ENCODE results near the gene GPR156.
A peak's percentile ranks its signal among the peaks of the same experiment; 100 is the strongest.
"Not testable (repeated sequence)": the region's sequence is repeated elsewhere in the genome, so short reads cannot be mapped to it uniquely, and the experiment has no call there.

GPR156 gene

DNA sequence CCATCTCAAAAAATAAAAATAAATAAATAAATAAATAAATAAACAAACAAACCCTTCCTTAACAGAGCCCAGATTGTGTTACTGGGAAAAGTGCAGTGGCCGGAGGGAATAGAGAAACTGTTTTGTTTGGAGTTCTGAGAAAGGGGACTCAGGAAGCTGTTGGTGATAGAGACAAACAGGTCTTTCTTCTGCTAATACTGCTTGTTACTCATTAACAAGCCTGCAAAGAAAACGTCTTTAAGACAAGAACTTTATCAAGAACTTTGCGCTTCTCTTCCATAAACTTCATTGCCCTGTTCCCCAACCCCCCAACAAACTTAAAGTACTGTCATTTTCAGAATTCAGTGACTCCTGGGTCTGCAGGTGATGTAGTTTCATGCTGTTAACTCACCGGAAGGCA, 122.0 kb downstream of the GPR156 start:
- DNase-seq (ENCODE audit: low read depth in 2 of 2, low spot score in 1 of 2), result no peak

DNA sequence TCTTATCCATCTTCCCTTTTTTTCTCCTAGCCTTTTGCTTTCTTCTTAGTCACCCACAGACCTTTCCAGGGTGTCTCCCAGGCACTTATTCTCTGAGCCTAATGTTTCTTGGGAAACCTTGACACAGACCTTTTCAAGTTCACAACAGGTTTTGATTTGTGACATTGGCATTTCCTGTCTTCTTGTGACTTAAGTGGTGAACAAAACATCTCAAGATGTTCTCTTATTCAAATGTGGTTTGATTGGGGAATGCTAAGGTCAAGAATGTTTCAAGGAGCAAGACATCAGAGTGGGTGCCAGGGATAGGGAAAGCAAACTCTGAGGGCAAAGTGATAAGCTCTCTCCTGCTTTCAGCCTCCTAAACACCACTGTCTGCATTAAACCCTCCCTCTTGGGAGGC, 122.6 kb downstream of the GPR156 start:
- DNase-seq (ENCODE audit: low read depth in 2 of 2, low spot score in 1 of 2), result no peak

DNA sequence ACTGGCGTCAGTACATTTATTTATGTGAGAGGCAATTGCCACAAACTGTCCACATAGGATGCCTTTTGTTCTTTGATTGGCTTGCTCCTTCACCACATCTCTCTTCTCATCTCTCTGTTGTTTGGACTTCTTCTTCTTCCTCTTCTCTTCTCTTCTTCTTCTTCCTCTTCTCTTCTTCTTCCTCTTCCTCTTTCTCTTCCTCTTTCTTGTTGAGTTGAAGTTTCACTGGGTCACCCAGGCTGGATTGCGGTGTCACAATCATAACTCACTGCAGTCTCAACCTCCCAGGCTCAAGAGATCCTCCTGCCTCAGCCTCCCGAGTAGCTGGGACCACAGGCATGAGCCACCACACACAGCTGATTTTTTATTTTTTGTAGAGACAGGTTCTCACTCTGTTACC, 123.1 kb downstream of the GPR156 start:
- DNase-seq (ENCODE audit: low read depth in 2 of 2, low spot score in 1 of 2), result no peak

DNA sequence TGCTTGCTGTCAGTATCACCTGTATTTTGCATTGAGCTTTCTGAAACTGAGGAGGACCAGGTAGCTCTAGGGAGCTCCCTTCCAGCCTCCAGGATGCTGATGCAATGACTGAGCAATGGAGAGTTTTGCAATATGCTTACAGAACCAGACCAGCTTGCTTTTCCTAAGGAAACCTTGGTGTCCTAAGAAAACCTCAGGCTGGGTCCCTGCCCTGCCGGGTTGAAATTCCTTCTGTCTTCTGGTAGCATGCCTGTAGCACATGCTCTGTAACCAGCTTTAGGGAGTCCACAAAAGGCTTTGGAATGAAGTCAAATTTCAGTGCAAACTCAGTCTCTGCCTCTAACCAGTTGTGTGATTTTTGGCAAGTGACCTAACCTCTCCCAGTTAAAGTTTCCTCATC, 125.0 kb downstream of the GPR156 start:
- DNase-seq (ENCODE audit: low read depth in 2 of 2, low spot score in 1 of 2), result no peak

DNA sequence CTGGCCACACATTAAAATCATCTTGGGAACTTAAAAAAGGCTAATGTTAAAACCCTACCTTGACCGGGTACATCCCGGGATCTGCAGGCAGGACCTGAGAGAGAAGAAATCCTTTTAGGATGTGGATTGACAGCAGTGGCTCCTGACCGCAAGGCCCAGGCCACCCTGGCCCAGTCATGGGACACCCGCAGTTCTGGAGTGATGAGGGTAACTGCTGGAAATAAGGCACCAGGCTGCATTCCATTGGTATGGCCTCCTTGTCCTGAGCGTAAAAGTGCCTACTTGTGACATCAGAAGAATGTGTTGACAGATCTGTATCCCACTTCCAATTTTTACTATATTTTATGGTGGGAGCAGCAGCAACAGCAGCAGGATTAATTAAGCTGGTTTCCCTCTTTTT, 127.3 kb downstream of the GPR156 start:
- DNase-seq (ENCODE audit: low read depth in 2 of 2, low spot score in 1 of 2), result no peak

DNA sequence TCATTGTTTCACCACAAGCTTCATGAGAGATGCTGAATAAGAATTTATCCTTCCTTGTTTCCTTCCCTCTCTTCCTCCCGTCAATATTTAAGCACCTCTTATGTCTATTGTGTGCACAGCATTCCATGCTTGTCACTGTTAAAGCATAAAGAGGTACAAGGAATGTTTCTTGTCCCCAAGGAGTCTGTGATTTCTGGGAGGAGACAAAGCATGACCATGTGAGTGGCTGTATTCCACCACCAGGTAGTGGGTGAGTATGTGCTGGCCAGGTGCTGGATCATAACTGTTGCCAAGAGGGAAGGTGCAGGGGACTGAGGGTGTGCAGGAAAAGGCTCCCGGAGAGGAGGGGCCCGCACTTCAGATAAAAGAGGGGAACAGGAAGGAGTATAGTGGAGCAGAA, 127.9 kb downstream of the GPR156 start:
- DNase-seq (ENCODE audit: low read depth in 2 of 2, low spot score in 1 of 2), result no peak

DNA sequence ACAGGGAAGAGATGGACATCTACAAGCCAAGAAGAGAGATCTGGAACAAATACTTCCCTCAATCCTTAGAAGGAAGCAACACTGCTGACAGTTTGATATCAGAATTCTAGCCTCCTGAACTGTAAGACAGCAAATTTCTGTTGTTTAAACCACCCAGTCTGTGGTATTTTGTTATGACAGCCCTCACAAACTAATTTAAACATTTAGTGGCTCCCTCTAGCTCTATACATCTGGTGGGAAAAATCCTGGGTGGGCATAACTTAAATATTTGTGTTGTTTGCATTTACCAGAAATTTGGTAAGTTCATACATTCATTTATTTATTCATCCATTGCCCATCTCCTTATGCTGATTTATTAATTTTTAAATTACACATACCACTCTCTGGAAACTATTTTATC, 128.3 kb downstream of the GPR156 start:
- DNase-seq (ENCODE audit: low read depth in 2 of 2, low spot score in 1 of 2), result no peak

DNA sequence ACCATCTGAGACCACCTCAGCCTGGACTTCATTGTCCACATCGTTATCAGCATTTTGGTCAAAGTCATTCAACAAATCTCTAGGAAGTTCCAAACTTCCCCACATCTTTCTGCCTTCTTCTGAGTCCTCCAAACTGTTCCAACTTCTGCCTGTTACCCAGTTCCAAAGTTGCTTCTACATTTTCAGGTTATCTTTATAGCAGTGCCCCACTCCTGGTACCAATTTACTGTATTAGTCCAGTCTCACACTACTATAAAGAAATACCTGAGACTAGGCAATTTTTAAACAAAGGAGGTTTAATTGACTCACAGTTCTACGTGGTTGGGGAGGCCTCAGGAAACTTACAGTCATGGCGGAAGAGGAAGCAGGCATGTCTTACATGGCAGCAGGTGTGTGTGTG, 129.3 kb downstream of the GPR156 start:
- not testable (repeated sequence) for DNase-seq (ENCODE audit: low read depth in 2 of 2, low spot score in 1 of 2)

DNA sequence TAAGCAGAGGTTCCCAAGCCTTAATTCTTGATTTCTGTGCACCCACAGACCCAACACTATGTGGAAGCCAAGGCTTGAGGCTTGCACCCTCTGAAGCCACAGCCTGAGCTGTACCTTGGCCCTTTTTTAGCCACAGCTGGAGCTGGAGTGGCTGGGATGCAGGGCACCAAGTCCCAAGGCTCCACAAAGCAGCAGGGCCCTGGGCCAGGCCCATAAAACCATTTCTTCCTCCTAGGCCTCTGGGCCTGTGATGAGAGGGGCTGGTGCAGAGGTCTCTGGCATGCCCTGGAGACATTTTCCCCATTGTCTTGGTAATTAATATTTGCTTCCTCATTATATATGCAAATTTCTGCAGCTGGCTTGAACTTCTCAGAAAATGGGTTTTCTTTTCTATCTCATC, 129.9 kb downstream of the GPR156 start:
- DNase-seq (ENCODE audit: low read depth in 2 of 2, low spot score in 1 of 2), result no peak

DNA sequence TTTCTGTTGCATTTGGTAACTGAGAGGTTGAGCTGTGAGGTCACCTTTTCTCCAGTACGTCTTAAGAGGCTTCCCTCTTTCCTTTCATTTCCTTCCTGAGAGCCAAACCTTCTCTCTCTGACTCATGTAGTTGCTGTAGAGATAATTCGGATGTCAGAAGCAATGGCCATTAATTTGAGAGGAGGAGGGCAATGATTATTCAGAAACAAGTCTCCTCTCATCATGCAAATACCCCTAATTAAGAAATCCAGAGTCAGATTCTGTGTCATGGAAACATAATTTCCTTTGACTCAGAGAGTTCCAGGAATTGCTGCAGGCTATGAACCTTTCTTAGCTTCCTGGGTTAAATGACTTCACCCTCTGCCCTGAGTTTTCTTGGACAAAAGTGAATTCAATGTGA, 131.7 kb downstream of the GPR156 start:
- no peak for DNase-seq (ENCODE audit: low read depth in 2 of 2, low spot score in 1 of 2)

DNA sequence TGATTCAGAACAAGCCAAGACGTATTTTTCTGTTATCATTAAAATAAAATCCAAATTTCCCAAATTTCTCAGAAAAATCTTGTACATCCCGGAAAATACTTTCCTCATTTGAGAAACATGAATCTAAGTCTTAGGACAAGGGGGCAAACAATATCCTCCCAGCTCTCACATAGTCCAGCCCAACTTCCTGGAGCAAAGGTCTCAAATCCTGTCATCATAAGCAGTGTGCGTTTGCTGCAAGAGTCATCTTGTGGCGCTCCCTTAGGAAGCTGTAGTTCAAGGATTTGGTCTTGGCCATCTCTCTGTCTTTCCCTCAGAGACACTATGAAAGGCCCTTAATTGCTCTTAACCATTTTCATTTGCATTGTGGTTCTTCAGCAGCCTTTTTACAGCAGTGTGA, 133.2 kb downstream of the GPR156 start:
- DNase-seq (ENCODE audit: low read depth in 2 of 2, low spot score in 1 of 2), result no peak

DNA sequence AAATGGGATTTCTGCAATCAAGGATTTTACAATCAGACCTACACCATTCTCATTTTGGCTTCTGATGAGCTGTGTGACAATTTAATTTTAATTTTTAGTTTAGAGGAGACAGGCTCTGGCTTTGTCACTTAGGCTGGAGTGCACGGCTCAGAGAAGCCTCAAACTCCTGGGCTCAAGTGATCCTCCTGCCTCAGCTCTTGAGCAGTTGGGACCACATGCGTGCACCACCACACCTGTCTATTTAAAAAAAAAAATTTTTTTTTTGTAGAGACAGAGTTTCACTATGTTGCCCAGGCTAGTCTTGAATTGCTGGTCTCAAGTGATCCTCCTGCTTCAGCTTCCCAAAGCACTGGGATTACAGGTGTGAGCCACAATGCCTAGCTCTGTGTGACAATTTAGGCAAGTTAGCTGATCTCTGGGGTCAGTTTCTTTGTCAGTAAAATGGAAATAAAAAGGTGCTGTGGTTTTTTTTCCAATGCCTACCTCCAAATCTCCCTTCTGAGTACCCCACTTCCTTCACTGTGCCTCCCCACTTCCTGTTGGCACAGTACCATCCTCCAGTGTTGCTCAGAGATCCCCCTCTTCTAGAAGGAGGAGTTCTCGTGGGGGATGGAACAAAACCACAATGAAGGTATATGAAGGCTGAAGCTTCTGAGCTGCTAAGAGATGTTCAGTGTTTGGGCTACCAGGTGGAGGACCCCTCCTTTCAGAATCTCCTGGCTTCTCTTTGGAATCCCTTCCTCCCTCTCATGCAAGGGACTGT, 136.7 kb downstream of the GPR156 start:
- no peak for DNase-seq (ENCODE audit: low read depth in 2 of 2, low spot score in 1 of 2)

DNA sequence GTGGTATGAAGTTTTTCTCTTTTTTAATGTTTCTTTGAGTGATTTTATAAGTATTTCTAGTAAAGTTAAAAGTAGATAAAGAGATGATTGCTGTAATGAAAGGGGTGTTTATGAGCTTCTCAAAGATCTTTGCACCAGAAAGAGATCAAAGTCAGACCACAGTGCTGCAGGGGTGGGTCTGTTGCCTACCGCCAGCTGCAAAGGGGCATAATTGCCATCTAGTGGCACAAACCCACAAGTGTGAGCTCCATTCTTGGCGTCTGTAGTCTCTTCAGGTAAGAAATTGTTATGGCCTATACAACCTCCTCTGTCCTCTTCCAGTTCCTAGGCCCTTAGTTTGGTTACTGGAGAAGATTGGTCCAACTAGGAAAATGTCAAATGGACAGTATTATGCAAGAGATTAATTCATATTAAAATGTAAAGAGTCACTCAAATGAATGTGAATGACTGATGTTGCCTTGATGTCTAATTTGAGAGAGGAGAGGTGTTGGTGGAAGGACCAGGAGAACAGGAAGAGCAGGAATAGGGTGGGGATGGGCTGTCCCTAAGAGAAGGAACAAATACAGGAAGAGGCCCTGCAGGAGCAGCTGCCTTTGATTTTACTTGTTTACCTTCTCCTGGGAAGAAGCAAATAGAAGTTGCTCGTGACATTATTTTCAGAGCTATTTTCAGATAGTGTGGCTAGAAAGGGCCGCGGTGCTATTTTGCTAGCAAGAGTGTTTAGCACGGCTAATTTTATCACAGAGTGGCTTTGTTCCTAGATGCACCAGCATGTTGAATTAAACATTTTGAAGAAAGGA, 137.8 kb downstream of the GPR156 start:
- DNase-seq (ENCODE audit: low read depth in 2 of 2, low spot score in 1 of 2), result peak; percentile 5 to 13

DNA sequence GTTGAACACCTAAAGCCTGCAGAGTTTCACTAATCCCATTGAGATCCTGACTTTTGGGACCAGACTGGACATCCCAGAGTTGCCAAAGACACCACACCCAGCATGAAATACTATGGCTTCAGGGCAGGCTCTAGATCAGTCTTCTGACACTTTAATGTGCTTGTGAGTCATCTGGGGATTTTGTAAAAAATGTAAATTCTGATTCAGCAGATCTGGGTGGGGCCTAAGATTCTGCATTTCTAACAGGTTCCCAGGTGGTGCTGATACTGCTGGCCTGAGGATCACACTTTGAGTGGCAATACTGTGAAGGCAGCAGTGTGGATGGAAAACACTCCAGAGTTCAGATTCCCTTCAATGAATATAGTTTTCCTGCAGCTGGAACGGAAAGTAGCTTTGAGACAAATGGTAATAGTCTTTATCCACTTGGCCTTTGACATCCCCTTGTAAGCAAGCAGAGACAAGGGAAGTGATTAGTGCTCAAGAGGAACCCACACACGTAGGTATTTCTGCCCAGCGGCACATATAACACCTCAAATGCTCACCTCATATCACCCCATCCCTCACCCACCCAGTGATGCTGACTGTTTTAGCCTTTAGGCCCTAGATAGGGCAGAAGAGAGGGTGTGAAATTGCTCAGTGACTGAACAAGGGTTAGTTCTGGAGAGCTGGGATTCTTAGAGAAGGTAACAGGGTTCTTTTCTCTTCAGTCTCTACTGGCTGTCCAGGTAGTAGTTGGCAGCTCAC, 139.3 kb downstream of the GPR156 start:
- no peak for DNase-seq (ENCODE audit: low read depth in 2 of 2, low spot score in 1 of 2)

DNA sequence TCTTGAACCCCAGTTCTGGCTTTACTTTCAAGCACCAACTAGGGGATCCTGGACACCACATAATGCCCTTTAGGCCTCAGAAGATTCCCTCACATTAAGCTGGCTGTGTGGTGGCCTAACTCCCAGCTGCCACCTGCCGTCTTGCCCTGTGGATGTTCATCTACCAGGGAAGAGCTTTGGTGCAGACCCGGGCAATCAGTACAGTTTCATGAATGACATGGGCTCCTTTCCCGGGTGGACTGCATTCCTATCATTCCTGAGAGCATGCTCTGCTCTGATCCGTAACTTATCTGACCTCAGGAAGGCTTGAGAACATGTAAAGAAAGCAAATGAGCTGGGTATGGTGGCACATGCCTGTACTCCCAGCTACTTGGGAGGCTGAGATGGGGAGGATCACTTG, 140.8 kb downstream of the GPR156 start:
- DNase-seq (ENCODE audit: low read depth in 2 of 2, low spot score in 1 of 2), result no peak

DNA sequence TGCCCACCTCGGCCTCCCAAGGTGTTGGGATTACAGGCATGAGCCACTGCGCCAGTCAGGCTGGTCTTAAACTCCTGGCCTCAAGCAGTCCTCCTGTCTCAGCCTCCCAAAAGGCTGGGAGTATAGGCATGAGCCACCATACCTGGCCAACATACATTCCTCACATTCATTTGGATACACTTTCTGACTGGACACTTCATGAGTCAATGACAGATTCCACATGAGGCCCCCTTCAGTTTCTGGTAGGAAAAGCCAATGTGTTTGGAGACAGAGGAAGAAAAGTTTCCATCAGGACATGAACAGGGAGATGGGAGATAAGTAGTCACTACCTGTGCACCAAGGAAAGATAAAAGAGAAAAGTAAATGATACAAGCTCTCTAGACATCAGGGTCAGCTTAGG, 141.3 kb downstream of the GPR156 start:
- DNase-seq (ENCODE audit: low read depth in 2 of 2, low spot score in 1 of 2), result no peak

DNA sequence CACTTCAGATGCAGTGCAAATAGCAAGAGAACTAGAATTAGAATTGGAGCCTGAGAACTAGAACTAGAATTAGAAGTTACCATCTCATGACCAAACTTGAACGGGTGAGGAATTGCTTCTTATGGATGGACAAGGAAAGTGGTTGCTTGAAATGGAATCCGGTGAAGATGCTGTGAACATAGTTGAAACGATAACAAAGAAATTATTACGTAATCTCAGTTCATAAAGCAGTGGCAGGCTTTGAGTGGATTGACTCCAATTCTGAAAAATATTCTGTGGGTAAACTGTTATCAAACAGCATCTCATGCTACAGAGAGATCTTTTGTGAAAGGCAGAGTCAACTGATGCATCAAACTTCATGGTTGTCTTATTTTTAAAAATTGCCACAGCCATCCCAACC, 142.8 kb downstream of the GPR156 start:
- no peak for DNase-seq (ENCODE audit: low read depth in 2 of 2, low spot score in 1 of 2)

DNA sequence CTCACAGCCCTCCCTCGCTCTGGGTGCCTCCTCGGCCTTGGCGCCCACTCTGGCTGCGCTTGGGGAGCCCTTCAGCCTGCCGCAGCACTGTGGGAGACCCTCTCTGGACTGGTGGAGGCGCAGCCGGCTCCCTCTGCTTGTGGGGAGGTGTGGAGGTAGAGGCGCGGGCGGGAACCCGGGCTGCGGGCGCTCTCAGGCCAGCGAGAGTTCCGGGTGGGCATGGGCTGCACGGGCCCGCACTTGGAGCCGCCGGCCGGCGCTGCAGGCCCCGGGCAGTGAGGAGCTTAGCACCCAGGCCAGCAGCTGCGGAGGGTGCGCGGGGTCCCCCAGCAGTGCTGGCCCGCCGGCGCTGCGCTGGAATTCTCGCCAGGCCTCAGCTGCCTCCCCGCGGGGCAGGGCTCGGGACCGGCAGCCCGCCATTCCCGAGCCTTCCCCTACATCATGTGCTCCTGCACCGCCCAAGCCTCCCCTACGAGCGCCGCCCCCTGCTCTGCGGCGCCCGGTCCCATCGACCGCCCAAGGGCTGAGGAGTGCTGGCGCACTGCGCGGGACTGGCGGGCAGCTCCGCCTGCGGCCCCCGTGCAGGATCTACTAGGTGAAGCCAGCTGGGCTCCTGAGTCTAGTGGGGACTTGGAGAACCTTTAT, 144.8 kb downstream of the GPR156 start:
- no peak for DNase-seq (ENCODE audit: low read depth in 2 of 2, low spot score in 1 of 2)

DNA sequence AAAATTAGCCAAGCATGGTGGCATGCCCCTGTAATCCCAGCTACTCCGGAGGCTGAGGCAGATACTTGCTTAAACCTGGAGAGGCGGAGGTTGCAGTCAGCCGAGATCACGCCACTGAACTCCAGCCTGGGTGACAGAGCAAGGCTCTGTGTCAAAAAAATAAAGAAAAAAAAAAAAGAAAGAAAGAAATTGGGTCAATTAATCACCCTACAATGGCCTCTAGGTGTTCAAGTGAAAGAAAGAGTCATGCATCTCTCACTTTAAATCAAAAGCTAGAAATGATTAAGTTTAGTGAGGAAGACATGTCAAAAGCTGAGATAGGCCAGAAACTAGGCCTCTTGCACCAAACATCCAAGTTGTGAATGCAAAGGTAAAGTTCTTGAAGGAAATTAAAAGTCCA, 145.9 kb downstream of the GPR156 start:
- no peak for DNase-seq (ENCODE audit: low read depth in 2 of 2, low spot score in 1 of 2)

DNA sequence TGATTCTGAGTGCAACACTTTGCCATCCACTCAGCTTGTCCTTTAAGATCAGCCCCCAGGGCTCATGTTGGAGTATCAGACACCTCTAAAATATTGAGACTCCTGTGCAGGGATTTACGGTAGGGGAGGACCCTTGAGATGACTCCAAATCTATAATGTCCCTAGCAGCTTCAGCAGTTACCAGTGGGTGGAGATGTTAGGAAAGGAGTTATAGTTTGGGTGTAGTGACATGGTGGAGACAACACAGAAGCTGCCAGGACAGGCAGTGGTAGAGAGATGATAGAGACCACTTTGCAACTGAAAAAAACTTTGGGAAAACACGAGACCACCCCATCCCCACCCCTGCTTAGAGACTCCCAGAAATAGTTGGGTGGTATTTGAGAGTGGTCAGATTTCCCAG, 147.5 kb downstream of the GPR156 start:
- DNase-seq (ENCODE audit: low read depth in 2 of 2, low spot score in 1 of 2), result no peak

DNA sequence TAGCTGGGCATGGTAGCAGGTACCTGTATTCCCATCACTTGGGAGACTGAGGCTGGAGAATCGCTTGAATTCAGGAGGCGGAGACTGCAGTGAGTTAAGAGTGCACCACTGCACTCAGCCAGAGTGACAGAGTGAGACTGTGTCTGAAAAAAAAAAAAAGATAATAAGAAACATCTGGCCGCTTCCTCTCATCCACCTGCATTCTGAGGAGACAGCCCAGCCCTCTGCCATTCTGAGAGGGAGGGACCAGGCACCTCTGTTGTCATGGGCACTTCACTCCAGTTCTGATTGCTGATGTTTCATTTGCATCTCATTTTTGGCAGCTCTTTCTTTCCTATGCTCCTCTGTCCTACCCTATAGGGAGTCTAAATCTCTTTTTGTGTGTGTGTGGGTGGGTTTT, 154.4 kb downstream of the GPR156 start:
- DNase-seq (ENCODE audit: low read depth in 2 of 2, low spot score in 1 of 2), result no peak
